ENCODE results near the gene PIK3CG. TPM values are rescaled to one million over a fixed set of nuclear protein-coding genes. Genes with fewer than 3 reads are reported as not detected.
"Not testable (repeated sequence)": the region's sequence is repeated elsewhere in the genome, so short reads cannot be mapped to it uniquely, and the experiment has no call there.

The PIK3CG gene
- total RNA-seq, 4 donors from 2014 or later: 3.1 to 9.3 (median 7.2) TPM

- Histone ChIP-seq H3K27me3 (no peaks in the 10 kb centered on the region), H3K36me3 (no peaks in the 10 kb centered on the region), H3K27ac (no peak overlapping the region), H3K9me3 (no peaks in the 10 kb centered on the region), H3K4me1 (no peaks in the 10 kb centered on the region), H3K4me3 (no peak overlapping the region)
- DNase-seq (ENCODE audit: low spot score in 2 of 2): no peak
- 48 to 51% methylated on average over 1 of the region's 1 CpG for WGBS, 2 donors
- TF ChIP-seq EP300 (IDR thresholded peaks at IDR 0.05) (no peak), CTCF (IDR thresholded peaks at IDR 0.05) (no peak), POLR2A (IDR thresholded peaks at IDR 0.05) (no peak)
Measured at GRCh38 chr7:106848851-106849442, 16.1 kb upstream of the PIK3CG start.

- H3K9me3 ChIP-seq; H3K27ac ChIP-seq; H3K27me3 ChIP-seq; DNase-seq (ENCODE audit: low spot score in 2 of 2); H3K4me1 ChIP-seq; H3K4me3 ChIP-seq; H3K36me3 ChIP-seq: not testable (repeated sequence)
- 87 to 94% methylated on average over 7 of the region's 7 CpGs for WGBS, 2 donors
Measured at GRCh38 chr7:106851632-106852031, 13.4 kb upstream of the PIK3CG start.

GRCh38 chr7:106853250-106853908, 11.7 kb upstream of the PIK3CG start:
- Histone ChIP-seq H3K27me3 (no peaks in the 10 kb centered on the region), H3K4me1 (no peaks in the 10 kb centered on the region), H3K27ac (no peak overlapping the region), H3K9me3 (peaks cover 0 to 1% (median 0%) of the 10 kb centered on the region in 4 donors), H3K36me3 (no peaks in the 10 kb centered on the region), H3K4me3 (no peak overlapping the region)
- WGBS, 2 donors: 84 to 91% methylated on average over 9 of the region's 9 CpGs
- DNase-seq (ENCODE audit: low spot score in 2 of 2): no peak
- no peak for TF ChIP-seq CTCF (IDR thresholded peaks at IDR 0.05)
- no peak for TF ChIP-seq EP300 (IDR thresholded peaks at IDR 0.05)
- no peak for TF ChIP-seq POLR2A (IDR thresholded peaks at IDR 0.05)

- Histone ChIP-seq H3K4me1 (peaks cover 0 to 8% (median 0%) of the 10 kb centered on the region in 4 donors), H3K36me3 (no peaks in the 10 kb centered on the region), H3K27ac (no peak overlapping the region), H3K27me3 (no peaks in the 10 kb centered on the region), H3K9me3 (peaks cover 0 to 8% (median 0%) of the 10 kb centered on the region in 4 donors), H3K4me3 (no peak overlapping the region)
- no peak for DNase-seq (ENCODE audit: low spot score in 2 of 2)
- WGBS, 2 donors: 84 to 90% methylated on average over 6 of the region's 6 CpGs
- TF ChIP-seq CTCF (IDR thresholded peaks at IDR 0.05) (no peak), EP300 (IDR thresholded peaks at IDR 0.05) (no peak), POLR2A (IDR thresholded peaks at IDR 0.05) (no peak)
Measured at GRCh38 chr7:106855540-106856132, 9.4 kb upstream of the PIK3CG start.

- H3K36me3 ChIP-seq: no peaks in the 10 kb centered on the region
- no peak for DNase-seq (ENCODE audit: low spot score in 2 of 2)
- WGBS, 2 donors: 47 to 56% methylated on average over 10 of the region's 10 CpGs
- no peak for TF ChIP-seq POLR2A (IDR thresholded peaks at IDR 0.05)
- no peak for TF ChIP-seq EP300 (IDR thresholded peaks at IDR 0.05)
- no peak for TF ChIP-seq CTCF (IDR thresholded peaks at IDR 0.05)
- H3K4me3 ChIP-seq: no peak overlapping the region
- no peak overlapping the region for H3K27ac ChIP-seq
- peaks cover 0 to 8% (median 0%) of the 10 kb centered on the region in 4 donors for H3K9me3 ChIP-seq
- H3K4me1 ChIP-seq: peaks cover 0 to 18% (median 0%) of the 10 kb centered on the region in 4 donors
- no peaks in the 10 kb centered on the region for H3K27me3 ChIP-seq
Measured at GRCh38 chr7:106858618-106859532, 6.2 kb upstream of the PIK3CG start.

Measured in tibial nerve (tissue), 4 donors.